Fibroblast of pulmonary artery (primary cell): ENCODE data around the gene TRIM25.
"Not testable (repeated sequence)": the region's sequence is repeated elsewhere in the genome, so short reads cannot be mapped to it uniquely, and the experiment has no call there.

ENCODE experiments used
- DNase-seq: peaks from one replicate; pipeline ENCODE4 v3.0.0-alpha.2; 2010; ENCODE audit warnings: low read depth
- H3K4me3 ChIP-seq: replicated peaks from 2 replicates; pipeline ENCODE4 v1.5.1; 2011; ENCODE audit warnings: low read depth, mild to moderate bottlenecking, control low read depth, low read length, moderate library complexity
- TF ChIP-seq, protein P1 (sequence below): IDR thresholded peaks from 2 replicates; pipeline ENCODE4 v1.5.1; 2011; ENCODE audit warnings: mild to moderate bottlenecking, control low read depth, low read length, inconsistent platforms; ENCODE audit errors: missing control alignments

TRIM25 gene

DNA sequence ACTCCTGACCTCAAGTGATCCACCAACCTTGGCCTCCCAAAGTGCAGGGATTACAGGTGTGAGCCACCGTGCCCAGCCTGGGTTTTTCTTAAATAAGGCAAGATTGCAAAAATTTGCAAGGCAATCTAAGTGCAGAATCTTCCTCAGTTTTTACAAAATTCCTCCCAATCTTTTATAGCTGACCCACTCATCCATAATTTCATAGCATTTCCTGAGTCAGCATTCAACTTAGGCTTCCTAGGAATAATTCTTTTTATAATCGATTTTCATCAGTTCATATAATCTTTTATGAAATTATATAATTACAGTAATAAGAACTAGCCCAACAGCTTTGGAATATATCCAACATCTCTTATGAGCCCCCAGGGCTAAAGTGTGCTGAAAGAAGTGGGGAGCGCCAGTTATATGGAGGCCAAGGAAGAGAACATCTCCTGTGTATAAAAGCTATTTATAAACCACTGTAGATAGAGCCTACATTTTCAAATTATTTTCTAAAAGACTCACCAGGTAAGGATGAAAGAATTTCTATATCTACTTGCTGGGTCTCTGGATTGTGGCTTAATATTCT, 32.2 kb upstream of the TRIM25 start:
- no peak for DNase-seq
- no peak overlapping the region for H3K4me3 ChIP-seq
- TF ChIP-seq, protein P1, sequence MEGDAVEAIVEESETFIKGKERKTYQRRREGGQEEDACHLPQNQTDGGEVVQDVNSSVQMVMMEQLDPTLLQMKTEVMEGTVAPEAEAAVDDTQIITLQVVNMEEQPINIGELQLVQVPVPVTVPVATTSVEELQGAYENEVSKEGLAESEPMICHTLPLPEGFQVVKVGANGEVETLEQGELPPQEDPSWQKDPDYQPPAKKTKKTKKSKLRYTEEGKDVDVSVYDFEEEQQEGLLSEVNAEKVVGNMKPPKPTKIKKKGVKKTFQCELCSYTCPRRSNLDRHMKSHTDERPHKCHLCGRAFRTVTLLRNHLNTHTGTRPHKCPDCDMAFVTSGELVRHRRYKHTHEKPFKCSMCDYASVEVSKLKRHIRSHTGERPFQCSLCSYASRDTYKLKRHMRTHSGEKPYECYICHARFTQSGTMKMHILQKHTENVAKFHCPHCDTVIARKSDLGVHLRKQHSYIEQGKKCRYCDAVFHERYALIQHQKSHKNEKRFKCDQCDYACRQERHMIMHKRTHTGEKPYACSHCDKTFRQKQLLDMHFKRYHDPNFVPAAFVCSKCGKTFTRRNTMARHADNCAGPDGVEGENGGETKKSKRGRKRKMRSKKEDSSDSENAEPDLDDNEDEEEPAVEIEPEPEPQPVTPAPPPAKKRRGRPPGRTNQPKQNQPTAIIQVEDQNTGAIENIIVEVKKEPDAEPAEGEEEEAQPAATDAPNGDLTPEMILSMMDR = no peak

DNA sequence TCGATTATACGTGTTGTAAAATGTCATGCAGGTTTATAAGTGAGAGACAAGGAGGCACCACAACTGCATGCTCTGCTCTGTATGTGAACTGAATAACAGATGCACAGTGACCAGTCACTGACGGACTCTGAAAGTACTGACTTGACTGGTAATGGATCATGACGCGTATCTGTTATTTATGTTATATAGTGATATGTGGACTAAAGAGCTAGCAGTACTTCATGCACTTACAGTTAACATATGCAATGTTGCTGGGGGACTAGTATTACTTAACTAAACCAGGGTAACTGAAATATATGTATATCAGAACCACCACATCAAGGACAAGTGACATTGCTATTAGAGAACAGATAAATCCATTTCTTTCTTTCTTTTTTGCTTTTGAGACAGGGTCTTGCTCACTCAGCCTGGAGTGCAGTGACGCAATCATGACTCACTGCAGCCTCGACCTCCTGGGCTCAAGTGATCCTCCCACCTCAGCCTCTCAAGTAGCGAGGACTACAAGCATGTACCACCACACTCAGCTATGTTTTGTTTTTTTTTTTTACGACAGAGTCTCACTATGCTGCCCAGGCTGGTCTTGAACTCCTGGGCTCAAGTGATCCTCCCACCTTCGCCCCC, 29.8 kb upstream of the TRIM25 start:
- H3K4me3 ChIP-seq = no peak overlapping the region

DNA sequence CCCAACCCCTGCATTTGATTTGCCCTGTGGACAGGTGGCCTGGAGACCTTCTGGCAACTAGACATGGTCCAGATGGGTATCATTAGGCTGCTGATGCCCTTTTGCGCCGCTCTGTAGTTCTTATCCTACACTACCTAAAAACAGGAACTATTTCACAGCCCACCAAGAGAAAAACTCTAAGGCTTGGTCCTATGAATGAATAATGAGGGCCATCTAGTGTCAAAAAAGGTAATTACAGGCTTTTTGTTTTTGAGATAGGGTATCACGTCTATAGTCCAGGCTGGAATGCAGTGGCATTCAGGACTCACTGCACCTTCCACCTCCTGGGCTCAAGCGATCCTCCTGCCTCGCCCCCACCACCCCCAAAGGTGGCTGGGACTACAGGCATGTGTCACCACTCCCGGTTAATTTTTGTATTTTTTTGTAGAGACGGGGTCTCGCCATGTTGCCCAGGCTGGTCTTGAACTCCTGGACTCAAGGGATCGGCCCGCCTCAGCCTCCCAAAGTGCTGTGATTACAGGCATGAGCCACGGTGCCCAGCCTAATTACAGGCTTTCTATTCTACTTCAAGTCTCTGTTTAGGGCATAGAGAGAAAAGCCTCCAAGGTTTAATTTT, 26.1 kb upstream of the TRIM25 start:
- peak; percentile 78 for DNase-seq
- no peak overlapping the region for H3K4me3 ChIP-seq
- TF ChIP-seq, protein P1 = peak; percentile 60

More for the DNA sequence above, 29.8 kb upstream of the TRIM25 start:
- TF ChIP-seq, protein P1 = no peak
- DNase-seq = peak; percentile 14

DNA sequence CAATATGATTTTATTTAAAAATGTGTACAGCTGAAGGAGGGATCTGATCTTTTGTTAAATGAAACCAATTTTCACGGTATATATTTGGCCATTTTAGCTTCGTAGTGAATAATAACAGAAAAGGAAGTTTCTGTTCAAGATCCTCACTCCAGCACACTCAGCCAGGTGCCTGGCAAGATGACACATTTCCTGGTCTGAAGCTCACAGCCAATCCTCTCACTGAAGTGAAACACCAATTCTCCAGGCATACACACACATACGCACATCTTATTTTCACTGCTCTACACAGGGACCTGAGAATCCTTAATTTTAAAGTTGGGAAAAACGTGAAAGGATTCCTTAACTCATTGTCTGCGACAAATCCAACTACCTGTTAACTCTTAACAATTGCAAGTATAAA, 24.4 kb upstream of the TRIM25 start:
- not testable (repeated sequence) for H3K4me3 ChIP-seq

DNA sequence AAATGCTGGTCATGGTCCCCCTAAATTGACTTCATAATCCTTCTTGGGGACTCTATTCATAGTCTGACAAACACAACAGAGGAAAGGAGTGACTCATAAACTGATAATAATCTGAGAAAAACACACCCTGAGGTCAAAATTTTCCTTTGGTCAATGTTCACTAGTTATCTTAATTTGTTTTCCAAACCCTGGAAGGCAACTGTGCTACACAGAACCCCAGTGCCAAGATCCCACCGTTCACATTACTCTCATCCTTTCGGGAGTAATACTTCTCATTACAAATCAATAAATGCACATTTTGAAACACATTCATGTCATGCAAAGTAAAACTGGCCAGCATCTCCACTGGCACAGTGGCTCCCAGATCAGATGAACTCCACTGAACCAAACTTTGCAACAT, 23.8 kb upstream of the TRIM25 start:
- DNase-seq = no peak
- TF ChIP-seq, protein P1 = no peak
- no peak overlapping the region for H3K4me3 ChIP-seq

More for the DNA sequence above, 24.4 kb upstream of the TRIM25 start:
- DNase-seq = peak; percentile 22

DNA sequence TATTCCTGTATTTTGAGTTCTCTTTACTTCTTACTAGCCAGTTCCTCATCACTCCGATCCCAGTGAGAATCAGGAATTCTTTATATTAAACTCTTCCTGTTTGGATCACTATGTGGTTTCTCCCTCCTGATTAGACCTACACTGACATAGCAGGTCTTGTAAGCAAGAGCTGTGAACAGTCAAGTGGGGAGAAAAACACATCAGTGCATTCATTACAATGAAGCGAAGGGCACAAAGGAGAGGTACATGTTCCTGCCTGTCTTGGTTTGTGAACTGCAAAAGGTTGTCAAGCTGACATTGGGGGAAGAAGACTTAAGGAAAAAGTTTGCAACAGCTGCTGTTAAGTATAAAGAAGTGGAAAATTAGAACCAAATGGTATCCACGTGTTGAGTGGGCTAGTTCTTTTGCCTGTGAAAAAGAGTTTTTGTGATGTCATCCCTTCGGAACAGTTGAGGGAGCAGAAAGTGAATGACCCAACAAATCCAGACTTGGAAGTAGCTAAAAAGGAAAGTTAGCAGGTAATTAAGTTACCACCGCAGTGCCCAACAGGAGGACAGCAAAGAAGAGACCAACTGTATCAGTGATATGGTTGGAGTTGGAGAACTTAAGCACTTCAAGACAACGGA, 23.0 kb upstream of the TRIM25 start:
- no peak for DNase-seq
- H3K4me3 ChIP-seq = no peak overlapping the region
- TF ChIP-seq, protein P1 = no peak

DNA sequence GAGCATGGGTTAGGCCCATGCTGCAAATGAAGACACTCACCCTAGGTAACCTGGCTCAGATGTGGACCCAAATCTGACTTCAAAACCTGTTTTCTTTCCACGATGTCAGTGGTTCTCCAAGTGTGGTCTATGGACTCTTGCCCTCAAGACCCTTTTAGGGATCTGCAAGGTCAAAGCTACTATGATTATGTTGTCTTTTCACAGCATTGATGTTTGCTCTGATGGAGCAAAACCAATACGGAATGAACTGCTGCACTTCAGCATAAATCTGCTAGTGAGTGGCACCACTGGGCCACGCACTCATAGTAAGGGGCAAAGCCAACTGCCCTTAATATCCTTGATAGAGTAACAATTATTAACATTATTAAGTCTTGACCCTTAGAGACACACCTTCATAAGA, 21.6 kb upstream of the TRIM25 start:
- no peak overlapping the region for H3K4me3 ChIP-seq
- DNase-seq = no peak
- TF ChIP-seq, protein P1 = no peak
